ENCODE measurements around the gene ELAVL1. TPM values are rescaled to one million over a fixed set of nuclear protein-coding genes. Genes with fewer than 3 reads are reported as not detected.

Gene ELAVL1
- total RNA-seq (ENCODE audit: unreplicated experiment): 122 TPM
- long read RNA-seq, full-length matches to known transcripts: 42 of 58 reads
- long read RNA-seq, partial matches to known transcripts: 6 of 58 reads
- long read RNA-seq, other reads (novel, unspliced or antisense): 10 of 58 reads

DNA sequence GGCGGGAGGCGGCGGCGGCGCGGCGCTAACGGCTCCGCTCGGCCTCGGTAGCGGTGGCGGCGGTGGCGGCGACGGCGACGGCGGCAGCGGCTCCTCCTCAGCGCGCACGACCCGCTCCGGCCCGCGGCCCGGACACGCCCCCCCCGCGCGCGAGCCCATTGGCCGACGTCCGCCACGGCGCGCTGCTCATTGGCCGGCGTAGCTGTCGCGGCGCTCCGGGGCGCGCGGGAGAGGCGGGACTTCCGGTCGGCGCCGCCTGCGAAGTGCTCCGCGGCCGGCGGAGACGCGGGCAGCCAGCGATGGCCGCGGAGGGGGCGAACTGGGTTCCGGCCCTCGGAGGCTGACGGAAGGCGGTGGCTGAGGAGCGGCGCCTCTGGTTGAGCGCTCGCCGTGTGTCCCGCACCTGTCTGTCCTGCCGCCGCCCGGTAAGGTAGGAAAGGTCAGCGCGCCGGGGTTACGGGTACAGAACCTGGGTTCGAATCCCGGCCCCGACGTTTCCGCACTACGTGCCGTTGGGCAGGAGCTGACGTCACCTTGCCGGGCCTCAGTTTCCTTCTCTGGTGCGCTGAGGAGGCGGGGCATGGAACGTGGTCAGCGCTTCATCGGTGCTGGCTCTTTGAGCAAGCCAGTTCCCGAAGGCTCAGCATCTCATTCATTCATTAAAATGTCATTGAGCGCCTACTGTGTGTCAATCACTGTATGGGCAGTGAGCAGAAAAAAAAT, at the start of gene ELAVL1:
Gene ELAVL1, minus strand, starts transcription at position 108 of the 723 bp plus-strand sequence. CDS start 13,826 bp downstream, outside the sequence.
- H3K27ac Mint-ChIP-seq (ENCODE audit: unreplicated experiment): peak within 1 kb of the TSS; percentile 97

DNA sequence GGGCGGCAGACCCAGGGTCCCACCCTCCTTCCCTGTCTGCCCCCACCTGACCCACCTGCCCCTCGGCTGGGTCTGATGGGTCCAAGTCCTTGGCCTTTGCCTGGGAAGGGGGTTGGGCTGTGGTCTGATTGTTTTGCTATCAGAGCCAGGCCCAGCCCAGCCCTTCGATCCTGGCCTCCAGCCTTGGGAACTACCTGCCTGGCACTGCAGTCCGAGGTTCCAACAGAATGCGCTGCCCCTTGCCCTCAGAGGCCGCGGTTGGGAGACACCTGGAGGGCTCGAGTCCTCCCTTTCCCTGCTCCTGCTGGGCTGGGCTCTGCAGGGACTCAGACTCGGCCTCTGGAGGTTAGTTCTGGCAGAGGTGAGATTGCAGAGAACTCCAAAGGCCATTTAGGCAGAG, 48.7 kb upstream of the ELAVL1 start:
- H3K27ac Mint-ChIP-seq (ENCODE audit: unreplicated experiment): no peak overlapping the region
- H3K36me3 Mint-ChIP-seq (ENCODE audit: unreplicated experiment): no peaks in the 10 kb centered on the region
- TF ChIP-seq, protein P1, sequence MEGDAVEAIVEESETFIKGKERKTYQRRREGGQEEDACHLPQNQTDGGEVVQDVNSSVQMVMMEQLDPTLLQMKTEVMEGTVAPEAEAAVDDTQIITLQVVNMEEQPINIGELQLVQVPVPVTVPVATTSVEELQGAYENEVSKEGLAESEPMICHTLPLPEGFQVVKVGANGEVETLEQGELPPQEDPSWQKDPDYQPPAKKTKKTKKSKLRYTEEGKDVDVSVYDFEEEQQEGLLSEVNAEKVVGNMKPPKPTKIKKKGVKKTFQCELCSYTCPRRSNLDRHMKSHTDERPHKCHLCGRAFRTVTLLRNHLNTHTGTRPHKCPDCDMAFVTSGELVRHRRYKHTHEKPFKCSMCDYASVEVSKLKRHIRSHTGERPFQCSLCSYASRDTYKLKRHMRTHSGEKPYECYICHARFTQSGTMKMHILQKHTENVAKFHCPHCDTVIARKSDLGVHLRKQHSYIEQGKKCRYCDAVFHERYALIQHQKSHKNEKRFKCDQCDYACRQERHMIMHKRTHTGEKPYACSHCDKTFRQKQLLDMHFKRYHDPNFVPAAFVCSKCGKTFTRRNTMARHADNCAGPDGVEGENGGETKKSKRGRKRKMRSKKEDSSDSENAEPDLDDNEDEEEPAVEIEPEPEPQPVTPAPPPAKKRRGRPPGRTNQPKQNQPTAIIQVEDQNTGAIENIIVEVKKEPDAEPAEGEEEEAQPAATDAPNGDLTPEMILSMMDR (IDR thresholded peaks at IDR 0.05; ENCODE audit: partially characterized antibody, unreplicated experiment): no peak
- H3K27me3 Mint-ChIP-seq (ENCODE audit: unreplicated experiment): peaks cover 2% of the 10 kb centered on the region
- H3K4me3 Mint-ChIP-seq (ENCODE audit: unreplicated experiment): no peak overlapping the region
- H3K4me1 Mint-ChIP-seq (ENCODE audit: low read depth, unreplicated experiment): no peaks in the 10 kb centered on the region
- H3K9me3 Mint-ChIP-seq (ENCODE audit: unreplicated experiment): no peaks in the 10 kb centered on the region
- DNase-seq: no peak

More for the DNA sequence above, at the start of gene ELAVL1:
- H3K27me3 Mint-ChIP-seq (ENCODE audit: unreplicated experiment): peaks cover 10% of the 10 kb centered on the region
- no peaks in the 10 kb centered on the region for H3K36me3 Mint-ChIP-seq (ENCODE audit: unreplicated experiment)
- H3K4me3 Mint-ChIP-seq (ENCODE audit: unreplicated experiment): peak within 1 kb of the TSS; percentile 99
- TF ChIP-seq, protein P1 (IDR thresholded peaks at IDR 0.05; ENCODE audit: partially characterized antibody, unreplicated experiment): no peak
- H3K9me3 Mint-ChIP-seq (ENCODE audit: unreplicated experiment): peaks cover 16% of the 10 kb centered on the region
- peaks cover 22% of the 10 kb centered on the region for H3K4me1 Mint-ChIP-seq (ENCODE audit: low read depth, unreplicated experiment)
- peak; percentile 96 for DNase-seq

DNA sequence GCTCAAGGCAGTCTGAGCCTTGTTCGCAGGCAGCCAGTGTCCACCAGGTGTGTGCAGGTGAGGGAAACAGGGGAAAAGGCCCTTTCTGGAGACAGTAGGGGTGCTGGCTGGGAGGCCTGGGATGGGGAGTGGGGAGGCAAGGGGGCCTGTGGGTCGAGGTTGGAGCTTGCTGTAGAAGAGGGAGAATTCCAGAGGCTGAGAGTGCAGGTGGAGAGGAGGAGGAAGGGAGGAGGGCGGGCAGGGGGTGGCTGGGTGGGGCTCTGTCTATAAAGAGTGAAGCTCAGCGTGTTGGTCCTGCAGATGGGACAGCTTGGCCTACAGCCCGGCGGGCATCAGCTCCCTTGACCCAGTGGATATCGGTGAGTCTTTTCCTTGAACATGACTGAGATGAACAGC, 47.0 kb upstream of the ELAVL1 start, which contains the start of gene CCL25:
Gene CCL25, plus strand, starts transcription at position 297 of the 396 bp plus-strand sequence. CDS start 290 bp downstream, outside the sequence.
- TF ChIP-seq, protein P1 (IDR thresholded peaks at IDR 0.05; ENCODE audit: partially characterized antibody, unreplicated experiment): no peak
- no peak within 1 kb of the TSS for H3K4me3 Mint-ChIP-seq (ENCODE audit: unreplicated experiment)
- peaks cover 2% of the 10 kb centered on the region for H3K27me3 Mint-ChIP-seq (ENCODE audit: unreplicated experiment)
- H3K27ac Mint-ChIP-seq (ENCODE audit: unreplicated experiment): no peak within 1 kb of the TSS
- H3K9me3 Mint-ChIP-seq (ENCODE audit: unreplicated experiment): no peaks in the 10 kb centered on the region
- no peaks in the 10 kb centered on the region for H3K4me1 Mint-ChIP-seq (ENCODE audit: low read depth, unreplicated experiment)
- DNase-seq: no peak
- no peaks in the 10 kb centered on the region for H3K36me3 Mint-ChIP-seq (ENCODE audit: unreplicated experiment)

DNA sequence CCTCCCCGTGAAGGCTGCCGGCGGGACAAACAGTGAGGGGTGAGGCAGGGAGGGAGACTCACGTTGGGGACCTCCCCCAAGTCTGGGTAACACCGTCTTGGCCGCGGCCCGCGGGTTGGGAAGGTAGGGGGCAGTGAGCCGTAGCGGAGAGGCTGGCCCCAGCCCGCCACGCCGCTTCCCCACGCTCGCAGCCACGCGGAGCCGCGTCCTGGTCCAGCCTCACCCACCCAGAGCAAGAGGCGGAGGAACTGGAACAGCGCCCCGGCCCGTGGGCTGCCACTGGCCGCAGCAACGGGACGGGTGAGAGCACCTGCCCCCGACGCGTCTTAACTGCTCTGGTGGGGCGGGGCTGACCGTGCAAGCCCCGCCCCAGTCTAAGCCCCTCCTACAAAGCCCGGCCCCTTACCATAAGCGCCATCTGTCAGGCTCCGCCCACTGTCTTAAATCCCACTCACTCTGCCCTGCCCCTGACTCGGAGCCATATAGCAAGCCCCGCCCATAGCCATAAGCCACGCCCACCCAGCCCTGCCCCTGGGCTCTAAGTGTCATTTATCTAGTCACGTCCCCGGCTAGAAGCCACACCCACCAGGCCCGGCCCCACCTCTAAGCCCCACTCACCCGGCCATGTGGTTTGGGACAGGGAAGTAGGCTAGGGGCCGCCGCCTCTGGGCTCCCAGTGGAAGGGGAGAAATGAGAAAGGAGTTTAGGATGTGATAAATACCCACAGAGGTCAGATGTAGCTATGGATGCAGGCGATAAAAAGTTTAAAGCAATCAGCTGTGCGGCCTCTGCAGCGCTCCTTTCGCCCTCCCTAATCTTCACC, 45.0 kb upstream of the ELAVL1 start:
- TF ChIP-seq, protein P1 (IDR thresholded peaks at IDR 0.05; ENCODE audit: partially characterized antibody, unreplicated experiment): no peak
- DNase-seq: peak; percentile 91
- no peak overlapping the region for H3K4me3 Mint-ChIP-seq (ENCODE audit: unreplicated experiment)
- H3K27me3 Mint-ChIP-seq (ENCODE audit: unreplicated experiment): peaks cover 2% of the 10 kb centered on the region
- H3K36me3 Mint-ChIP-seq (ENCODE audit: unreplicated experiment): no peaks in the 10 kb centered on the region
- no peak overlapping the region for H3K27ac Mint-ChIP-seq (ENCODE audit: unreplicated experiment)
- H3K4me1 Mint-ChIP-seq (ENCODE audit: low read depth, unreplicated experiment): no peaks in the 10 kb centered on the region
- H3K9me3 Mint-ChIP-seq (ENCODE audit: unreplicated experiment): no peaks in the 10 kb centered on the region
